Measurements from ENCODE around the gene DUSP7. TPM values are rescaled to one million over a fixed set of nuclear protein-coding genes. Genes with fewer than 3 reads are reported as not detected.

Gene DUSP7
- polyA plus RNA-seq, 1 of the 3 experiments (the other 2 are of a cell fraction): 25.8 TPM

DNA sequence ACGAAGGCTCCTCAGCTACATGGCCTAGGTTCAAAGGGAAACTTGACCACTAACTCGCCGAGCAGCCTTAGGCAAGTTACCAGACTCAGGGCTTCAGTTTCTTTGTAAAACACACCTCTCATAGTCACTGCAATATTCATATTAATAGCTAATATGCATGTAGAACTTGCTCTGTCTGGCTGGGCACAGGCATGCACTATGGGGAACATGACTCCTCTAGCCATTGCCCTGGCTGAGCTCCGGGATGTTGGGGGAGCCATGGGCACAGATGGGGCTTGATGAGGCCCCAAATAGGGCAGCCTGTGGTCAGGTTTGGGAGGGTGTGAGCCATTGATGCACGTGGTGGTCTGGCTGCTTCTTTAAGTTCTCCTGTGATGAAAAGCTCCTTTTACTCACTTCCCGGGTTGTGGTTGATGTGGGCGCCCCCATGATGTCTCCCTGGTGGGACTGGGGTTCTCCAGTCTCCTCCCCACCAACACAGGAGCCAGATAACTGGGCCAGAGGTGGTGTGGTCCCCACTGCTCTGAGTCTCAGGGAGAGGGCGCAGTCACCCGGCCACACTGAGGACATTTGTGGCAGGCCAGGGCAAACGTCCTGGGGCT lies 29.4 kb upstream of the DUSP7 start (continued):
- no peak for TF ChIP-seq REST (IDR thresholded peaks at IDR 0.05; ENCODE audit: low read depth, low read length)
- TF ChIP-seq RAD21 (IDR thresholded peaks at IDR 0.05; ENCODE audit: low read length): no peak
- no peak for TF ChIP-seq TAF1 (IDR thresholded peaks at IDR 0.05; ENCODE audit: borderline replicate concordance, low read depth, low read length)
- no peak for TF ChIP-seq JUND (IDR thresholded peaks at IDR 0.05)
- TF ChIP-seq EP300 (IDR thresholded peaks at IDR 0.05; ENCODE audit: borderline replicate concordance in 1 of 2, low read depth in 1 of 2, low read length in 1 of 2): no peak
- no peak for TF ChIP-seq PBX3 (IDR thresholded peaks at IDR 0.05)
- no peak for TF ChIP-seq FOXM1 (IDR thresholded peaks at IDR 0.05; ENCODE audit: low read depth)
- no peak for TF ChIP-seq NRF1 (IDR thresholded peaks at IDR 0.05; ENCODE audit: low read depth, low read length)

- Histone ChIP-seq H3K27ac (ENCODE audit: low read depth in 2 of 2, low read length in 1 of 2) (no peak overlapping the region), H4K20me1 (ENCODE audit: insufficient read depth) (no peaks in the 10 kb centered on the region), H3K9me2 (no peaks in the 10 kb centered on the region), H3K4me2 (no peak overlapping the region), H3K9ac (no peak overlapping the region), H2AFZ (ENCODE audit: low read depth) (no peak overlapping the region), H3K79me2 (ENCODE audit: insufficient read depth) (no peaks in the 10 kb centered on the region; the same call in 1 of the 2 replicates), H3F3A (replicated peaks; ENCODE audit: insufficient read depth) (peaks cover 4% of the 10 kb centered on the region), H3K27me3 (ENCODE audit: insufficient read depth) (no peaks in the 10 kb centered on the region), H3K9me3 (no peaks in the 10 kb centered on the region), H3K36me3 (replicated peaks in 1 of 2; ENCODE audit: control insufficient read depth in 1 of 2, insufficient read depth in 2 of 2, low read length in 1 of 2) (no peaks in the 10 kb centered on the region), H3K4me1 (ENCODE audit: control insufficient read depth in 1 of 2, insufficient read depth in 2 of 2, low read depth in 1 of 2, low read length in 1 of 2) (peaks cover 11 to 33% of the 10 kb centered on the region in 2 experiments), H3K4me3 (ENCODE audit: low read depth in 2 of 2, low read length in 1 of 2) (no peak overlapping the region)
- POLR2A ChIA-PET: interaction anchor here (1.2 kb wide), 1 partner anchor 16 kb away, joined by 3 read pairs; no protein-coding TSS in a partner anchor
- CTCF ChIA-PET: interaction anchor here (0.7 to 3.3 kb wide), 11 partner anchors 13 to 83 kb away, joined by 3 to 13 read pairs (median 3); no protein-coding TSS in a partner anchor
- 87% methylated on average over 13 of the region's 13 CpGs for WGBS (ENCODE audit: low lambda C conversion rate)
- peak; percentile 58 for DNase-seq
- no peak for TF ChIP-seq MXI1 (IDR thresholded peaks at IDR 0.05; ENCODE audit: low read depth, low read length)
- no peak for TF ChIP-seq TAF1 (IDR thresholded peaks at IDR 0.05; ENCODE audit: borderline replicate concordance, low read depth, low read length)
- TF ChIP-seq CHD2 (IDR thresholded peaks at IDR 0.05; ENCODE audit: low read length, partially characterized antibody): no peak
- TF ChIP-seq MAX (IDR thresholded peaks at IDR 0.05; ENCODE audit: low read depth): no peak
- TF ChIP-seq POLR2AphosphoS5 (IDR thresholded peaks at IDR 0.05; ENCODE audit: low read depth, low read length): no peak
- TF ChIP-seq RAD21 (IDR thresholded peaks at IDR 0.05; ENCODE audit: low read length): peak; percentile 20
- no peak for TF ChIP-seq GABPA (IDR thresholded peaks at IDR 0.05; ENCODE audit: low read depth)
- no peak for TF ChIP-seq RCOR1 (IDR thresholded peaks at IDR 0.05; ENCODE audit: low read length)
- TF ChIP-seq SMC3 (IDR thresholded peaks at IDR 0.05; ENCODE audit: low read depth, low read length): peak; percentile 22; the same call in 1 of the 2 replicates
- no peak for TF ChIP-seq FOXM1 (IDR thresholded peaks at IDR 0.05; ENCODE audit: low read depth)
- TF ChIP-seq USF1 (IDR thresholded peaks at IDR 0.05; ENCODE audit: borderline replicate concordance, low read depth): no peak
- TF ChIP-seq, protein P1, sequence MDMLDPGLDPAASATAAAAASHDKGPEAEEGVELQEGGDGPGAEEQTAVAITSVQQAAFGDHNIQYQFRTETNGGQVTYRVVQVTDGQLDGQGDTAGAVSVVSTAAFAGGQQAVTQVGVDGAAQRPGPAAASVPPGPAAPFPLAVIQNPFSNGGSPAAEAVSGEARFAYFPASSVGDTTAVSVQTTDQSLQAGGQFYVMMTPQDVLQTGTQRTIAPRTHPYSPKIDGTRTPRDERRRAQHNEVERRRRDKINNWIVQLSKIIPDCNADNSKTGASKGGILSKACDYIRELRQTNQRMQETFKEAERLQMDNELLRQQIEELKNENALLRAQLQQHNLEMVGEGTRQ (IDR thresholded peaks at IDR 0.05; ENCODE audit: borderline replicate concordance, low read depth, low read length): no peak
- no peak for TF ChIP-seq TCF12 (IDR thresholded peaks at IDR 0.05)
- no peak for TF ChIP-seq MEF2A (IDR thresholded peaks at IDR 0.05; ENCODE audit: borderline replicate concordance, low read depth)
- no peak for TF ChIP-seq REST (IDR thresholded peaks at IDR 0.05; ENCODE audit: low read depth, low read length)
These were observed 28.7 kb upstream of the DUSP7 start for GRCh38 chr3:52084954-52085680.
